A673 (cell line): Measurements from ENCODE around the gene ARL6. TPM values are rescaled to one million over a fixed set of nuclear protein-coding genes. Genes with fewer than 3 reads are reported as not detected.

ENCODE experiments used
- BruUV-seq: library from RNA; stranded (reverse); fragments of 400-500 nt; replicated peaks from 2 replicates; lab custom pipeline; 2021; lab: Mats Ljungman, UMichigan
- CTCF ChIA-PET: fragments of 300-600 bp; sonication (Branson Sonifier 250); formaldehyde crosslinking; loops from one replicate; lab custom pipeline; 2022; ENCODE audit warnings: antibody characterized with exemption; lab: Charles Lee
- POLR2A ChIA-PET: fragments of 300-600 bp; sonication (Branson Sonifier 250); formaldehyde crosslinking; loops from one replicate; lab custom pipeline; 2022; ENCODE audit warnings: antibody characterized with exemption; ENCODE audit not compliant: low non-redundant PET; lab: Charles Lee
- DNase-seq: peaks from one replicate; pipeline ENCODE4 v3.0.0-alpha.2; 2015; ENCODE audit warnings: low spot score
- H3K27ac ChIP-seq: fragments of 200-600 bp; sonication (generic); 2 replicates; pipeline ENCODE4 v1.5.1; 2016; ENCODE audit warnings: mixed run types, low read depth, mild to moderate bottlenecking, mixed read lengths, antibody characterized with exemption, low read length; ENCODE audit not compliant: poor library complexity, severe bottlenecking
- H3K27me3 ChIP-seq: fragments of 200-600 bp; sonication (generic); replicated peaks from 2 replicates; pipeline ENCODE4 v1.6.1; 2017; ENCODE audit warnings: mixed run types, low read depth, mild to moderate bottlenecking, mixed read lengths, antibody characterized with exemption, low read length; ENCODE audit not compliant: insufficient read depth, poor library complexity
- H3K36me3 ChIP-seq: fragments of 200-600 bp; sonication (generic); 2 replicates; pipeline ENCODE4 v1.6.1; 2016; ENCODE audit warnings: mixed run types, mild to moderate bottlenecking, mixed read lengths, antibody characterized with exemption, low read length; ENCODE audit not compliant: insufficient read depth, poor library complexity, severe bottlenecking
- H3K4me1 ChIP-seq: fragments of 200-600 bp; sonication (generic); 2 replicates; pipeline ENCODE4 v1.6.1; 2017; ENCODE audit warnings: mixed run types, mild to moderate bottlenecking, mixed read lengths, antibody characterized with exemption, low read length; ENCODE audit not compliant: insufficient read depth, poor library complexity, severe bottlenecking
- H3K4me3 ChIP-seq: fragments of 200-600 bp; sonication (generic); 2 replicates; pipeline ENCODE4 v1.5.1; 2016; ENCODE audit warnings: low read depth, mixed run types, mild to moderate bottlenecking, mixed read lengths, low read length; ENCODE audit not compliant: poor library complexity, severe bottlenecking
- H3K9me3 ChIP-seq: fragments of 200-600 bp; sonication (generic); 2 replicates; pipeline ENCODE4 v1.6.1; 2016; ENCODE audit warnings: mixed run types, low read depth, mild to moderate bottlenecking, mixed read lengths, antibody characterized with exemption, low read length; ENCODE audit not compliant: poor library complexity, severe bottlenecking
- CTCF ChIP-seq: fragments of 300-800, 200-600 bp; sonication (generic); conservative IDR thresholded peaks from 2 replicates; pipeline ENCODE4 v1.5.1; 2017; ENCODE audit warnings: low read depth, mild to moderate bottlenecking, antibody characterized with exemption, low read length, moderate library complexity, mixed read lengths
- EZH2 ChIP-seq: fragments of 200-600 bp; sonication (generic); IDR thresholded peaks from 2 replicates; pipeline ENCODE4 v1.6.1; 2017; ENCODE audit warnings: borderline replicate concordance, low read depth, mild to moderate bottlenecking, mixed read lengths, antibody characterized with exemption, low read length; ENCODE audit not compliant: poor library complexity, severe bottlenecking
- intact Hi-C: fragments of 100-400 bp; cut with micrococcal nuclease; formaldehyde crosslinking; loops from one replicate; pipeline ENCODE4 v1.10.0; 2022; ENCODE audit not compliant: unreplicated experiment
- total RNA-seq: library from RNA; stranded (reverse); gene quantifications from 2 replicates; pipeline ENCODE4 v1.2.3, GENCODE V29; 2021

The ARL6 gene
- total RNA-seq, 1 experiment from 2014 or later, result 8.4 TPM

GRCh38 chr3:97841956-97842355 is 77.4 kb downstream of the ARL6 start:
- Histone ChIP-seq H3K27me3 (no peaks in the 10 kb centered on the region), H3K36me3 (no peaks in the 10 kb centered on the region), H3K27ac (no peak overlapping the region), H3K9me3 (no peaks in the 10 kb centered on the region), H3K4me3 (no peak overlapping the region), H3K4me1 (no peaks in the 10 kb centered on the region)
- ChIA-PET POLR2A (no interaction called here), CTCF (no interaction called here)
- TF ChIP-seq EZH2 (no peak), CTCF (no peak)
- no TSS peak for BruUV-seq
- intact Hi-C loops, result no loop called here
- DNase-seq, result no peak

GRCh38 chr3:97848779-97849178 is 84.2 kb downstream of the ARL6 start:
- H3K36me3 ChIP-seq, result no peaks in the 10 kb centered on the region
- H3K27ac ChIP-seq, result no peak overlapping the region
- ChIA-PET POLR2A (no interaction called here), CTCF (no interaction called here)
- no peak for TF ChIP-seq CTCF
- TF ChIP-seq EZH2, result no peak
- DNase-seq, result no peak
- no peaks in the 10 kb centered on the region for H3K9me3 ChIP-seq
- no peaks in the 10 kb centered on the region for H3K27me3 ChIP-seq
- BruUV-seq, result no TSS peak
- no peaks in the 10 kb centered on the region for H3K4me1 ChIP-seq
- intact Hi-C loops, result no loop called here
- no peak overlapping the region for H3K4me3 ChIP-seq

Other genes with a start within 250 kb of the ARL6 start
- gene CRYBG3, start 57.3 kb downstream of the ARL6 start, total RNA-seq, result 8.6 and 8.7 TPM in 2 replicates
- gene RIOX2, start 207.7 kb downstream of the ARL6 start, total RNA-seq, result 28.4 and 29.1 TPM in 2 replicates